ENCODE data around the gene INO80. TPM values are rescaled to one million over a fixed set of nuclear protein-coding genes. Genes with fewer than 3 reads are reported as not detected.

INO80 gene
- total and polyA plus RNA-seq, 2 donors (not counting 1 experiment from before 2014, with no cell fraction given): 16.3 to 55.7 TPM

DNA sequence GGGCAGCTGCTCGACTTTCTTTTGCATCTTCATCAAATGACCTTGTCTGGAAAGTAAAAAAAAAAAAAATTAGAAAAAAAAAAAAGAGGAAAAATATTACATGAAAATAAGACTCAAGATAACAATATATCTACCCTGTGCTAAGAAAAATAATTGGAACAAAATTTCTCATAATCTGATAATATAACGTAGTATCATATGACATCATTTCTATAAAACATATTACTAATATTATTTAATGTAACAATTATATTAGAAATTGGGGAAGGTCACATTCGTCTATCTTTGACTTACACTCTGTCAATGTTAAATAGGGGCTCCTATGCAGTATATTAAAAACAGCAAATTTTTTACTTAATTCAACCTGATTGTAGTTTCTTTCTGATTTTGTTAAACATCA is 44.1 kb downstream of the INO80 start:
- no peak overlapping the region for H2AFZ ChIP-seq (ENCODE audit: insufficient read depth, low read depth, low read length, poor library complexity, severe bottlenecking)
- WGBS (ENCODE audit: insufficient coverage): no CpG with 5 or more reads among the region's 3 CpGs
- no peaks in the 10 kb centered on the region for H3K4me1 ChIP-seq (ENCODE audit: control insufficient read depth in 2 of 2, insufficient read depth in 2 of 2, low read length in 2 of 2)
- H3K9me3 Mint-ChIP-seq (ENCODE audit: insufficient read depth): no peaks in the 10 kb centered on the region
- TF ChIP-seq, protein P1, sequence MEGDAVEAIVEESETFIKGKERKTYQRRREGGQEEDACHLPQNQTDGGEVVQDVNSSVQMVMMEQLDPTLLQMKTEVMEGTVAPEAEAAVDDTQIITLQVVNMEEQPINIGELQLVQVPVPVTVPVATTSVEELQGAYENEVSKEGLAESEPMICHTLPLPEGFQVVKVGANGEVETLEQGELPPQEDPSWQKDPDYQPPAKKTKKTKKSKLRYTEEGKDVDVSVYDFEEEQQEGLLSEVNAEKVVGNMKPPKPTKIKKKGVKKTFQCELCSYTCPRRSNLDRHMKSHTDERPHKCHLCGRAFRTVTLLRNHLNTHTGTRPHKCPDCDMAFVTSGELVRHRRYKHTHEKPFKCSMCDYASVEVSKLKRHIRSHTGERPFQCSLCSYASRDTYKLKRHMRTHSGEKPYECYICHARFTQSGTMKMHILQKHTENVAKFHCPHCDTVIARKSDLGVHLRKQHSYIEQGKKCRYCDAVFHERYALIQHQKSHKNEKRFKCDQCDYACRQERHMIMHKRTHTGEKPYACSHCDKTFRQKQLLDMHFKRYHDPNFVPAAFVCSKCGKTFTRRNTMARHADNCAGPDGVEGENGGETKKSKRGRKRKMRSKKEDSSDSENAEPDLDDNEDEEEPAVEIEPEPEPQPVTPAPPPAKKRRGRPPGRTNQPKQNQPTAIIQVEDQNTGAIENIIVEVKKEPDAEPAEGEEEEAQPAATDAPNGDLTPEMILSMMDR (IDR thresholded peaks at IDR 0.05): no peak
- TF ChIP-seq EZH2 (IDR thresholded peaks at IDR 0.05; ENCODE audit: borderline replicate concordance, insufficient read depth, low read depth, low read length, poor library complexity, severe bottlenecking): no peak
- CTCF ChIA-PET: interaction anchor here (0.7 kb wide), 1 partner anchor 35 kb away, joined by 4 read pairs; no protein-coding TSS in a partner anchor
- no peak overlapping the region for H3K27ac Mint-ChIP-seq
- peaks cover 3 to 88% of the 10 kb centered on the region in 2 experiments for H3K36me3 ChIP-seq (replicated peaks in 1 of 2; ENCODE audit: control extremely low read depth in 1 of 2, control insufficient read depth in 1 of 2, extremely low read depth in 1 of 2, insufficient read depth in 2 of 2, low read length in 1 of 2)
- no peak overlapping the region for H3K4me3 ChIP-seq (ENCODE audit: control extremely low read depth in 1 of 5, extremely low read depth in 1 of 5, insufficient read depth in 1 of 5, low read depth in 2 of 5, low read length in 4 of 5)
- no peak overlapping the region for H3K9ac ChIP-seq (ENCODE audit: low read length)
- no peak overlapping the region for H3K4me3 Mint-ChIP-seq
- ATAC-seq (ENCODE audit: low read depth) (no peak), DNase-seq (no peak)
- H3K27me3 ChIP-seq (replicated peaks in 1 of 4; ENCODE audit: control extremely low read depth in 1 of 4, control insufficient read depth in 3 of 4, insufficient read depth in 4 of 4, low read length in 3 of 4): no peaks in the 10 kb centered on the region
- H3K79me2 ChIP-seq (ENCODE audit: control insufficient read depth, insufficient read depth, low read length): peaks cover 9% of the 10 kb centered on the region
- H3K4me2 ChIP-seq (replicated peaks; ENCODE audit: low read depth, low read length, poor library complexity, severe bottlenecking): no peak overlapping the region
- H3K9me3 ChIP-seq (ENCODE audit: control extremely low read depth in 1 of 3, control insufficient read depth in 2 of 3, insufficient read depth in 1 of 3, low read length in 2 of 3): no peaks in the 10 kb centered on the region
- no peaks in the 10 kb centered on the region for H4K20me1 ChIP-seq (ENCODE audit: control insufficient read depth, insufficient read depth, low read length, poor library complexity, severe bottlenecking)
- H3K27me3 Mint-ChIP-seq: no peaks in the 10 kb centered on the region
- intact Hi-C loops (cut with micrococcal nuclease): no loop called here
- H3K4me1 Mint-ChIP-seq: no peaks in the 10 kb centered on the region
- no peak overlapping the region for H3K27ac ChIP-seq (ENCODE audit: low read length in 2 of 2)
- POLR2A ChIA-PET: interaction anchor here (0.6 kb wide), 1 partner anchor 676 kb away, joined by 5 read pairs; no protein-coding TSS in a partner anchor

DNA sequence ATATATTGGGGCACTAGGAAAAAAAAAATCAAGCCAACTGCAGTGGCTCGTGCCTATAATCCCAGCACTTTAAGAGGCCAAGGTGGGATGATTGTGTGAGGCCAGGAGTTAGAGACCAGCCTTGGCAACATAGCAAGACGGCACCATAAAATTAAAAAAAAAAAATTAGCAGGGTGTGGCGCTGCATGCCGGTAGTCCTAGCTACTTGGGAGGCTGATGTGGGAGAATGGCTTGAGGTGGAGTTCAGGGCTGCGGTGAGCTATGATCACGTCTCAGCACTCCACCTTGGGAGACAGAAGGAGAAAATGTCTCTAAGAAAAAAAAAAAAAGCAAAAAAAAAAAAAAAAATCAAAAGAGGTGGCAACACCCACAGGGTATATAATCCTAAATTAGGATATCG is 49.6 kb downstream of the INO80 start:
- WGBS (ENCODE audit: insufficient coverage): 100% methylated on average over 1 of the region's 7 CpGs
- no peak for TF ChIP-seq EZH2 (IDR thresholded peaks at IDR 0.05; ENCODE audit: borderline replicate concordance, insufficient read depth, low read depth, low read length, poor library complexity, severe bottlenecking)
- TF ChIP-seq, protein P1 (IDR thresholded peaks at IDR 0.05): no peak
- peaks cover 7 to 77% of the 10 kb centered on the region in 2 experiments for H3K36me3 ChIP-seq (replicated peaks in 1 of 2; ENCODE audit: control extremely low read depth in 1 of 2, control insufficient read depth in 1 of 2, extremely low read depth in 1 of 2, insufficient read depth in 2 of 2, low read length in 1 of 2)
- Mint-ChIP-seq H3K27me3 (no peaks in the 10 kb centered on the region), H3K9me3 (ENCODE audit: insufficient read depth) (no peaks in the 10 kb centered on the region), H3K4me1 (no peaks in the 10 kb centered on the region), H3K4me3 (no peak overlapping the region), H3K27ac (no peak overlapping the region)
- DNase-seq (no peak), ATAC-seq (ENCODE audit: low read depth) (no peak)
- no peak overlapping the region for H3K9ac ChIP-seq (ENCODE audit: low read length)
- no peaks in the 10 kb centered on the region for H4K20me1 ChIP-seq (ENCODE audit: control insufficient read depth, insufficient read depth, low read length, poor library complexity, severe bottlenecking)
- H3K79me2 ChIP-seq (ENCODE audit: control insufficient read depth, insufficient read depth, low read length): no peaks in the 10 kb centered on the region
- no peak overlapping the region for H2AFZ ChIP-seq (ENCODE audit: insufficient read depth, low read depth, low read length, poor library complexity, severe bottlenecking)
- intact Hi-C loops (cut with micrococcal nuclease): no loop called here
- H3K4me1 ChIP-seq (ENCODE audit: control insufficient read depth in 2 of 2, insufficient read depth in 2 of 2, low read length in 2 of 2): no peaks in the 10 kb centered on the region
- H3K4me2 ChIP-seq (replicated peaks; ENCODE audit: low read depth, low read length, poor library complexity, severe bottlenecking): no peak overlapping the region
- no peak overlapping the region for H3K4me3 ChIP-seq (ENCODE audit: control extremely low read depth in 1 of 5, extremely low read depth in 1 of 5, insufficient read depth in 1 of 5, low read depth in 2 of 5, low read length in 4 of 5)
- peaks cover 0 to 7% (median 6%) of the 10 kb centered on the region in 3 donors for H3K9me3 ChIP-seq (ENCODE audit: control extremely low read depth in 1 of 3, control insufficient read depth in 2 of 3, insufficient read depth in 1 of 3, low read length in 2 of 3)
- ChIA-PET CTCF (interaction anchor here (0.7 to 1.7 kb wide), 2 partner anchors 118 to 215 kb away, joined by 4 read pairs; no protein-coding TSS in a partner anchor), POLR2A (interaction anchor here (0.6 to 0.7 kb wide), 2 partner anchors 70 to 268 kb away, joined by 5 to 7 read pairs; no protein-coding TSS in a partner anchor)
- H3K27ac ChIP-seq (ENCODE audit: low read length in 2 of 2): no peak overlapping the region
- H3K27me3 ChIP-seq (replicated peaks in 1 of 4; ENCODE audit: control extremely low read depth in 1 of 4, control insufficient read depth in 3 of 4, insufficient read depth in 4 of 4, low read length in 3 of 4): no peaks in the 10 kb centered on the region

Data from B cell (primary cell).